Adrenal gland (tissue), 5 donors: Measurements from ENCODE around the gene NAV2.

Experiments used
- CTCF ChIP-seq, 6 experiments: fragments of 450-650 bp in 4 of 6; fragments of 200-600 bp in 2 of 6; sonication (generic) in 1 of 6; IDR thresholded peaks; 1 replicate in 5 of 6; 2 replicates in 1 of 6; pipeline versions ENCODE4 v1.5.1 to v1.8.0; 2016 to 2021; ENCODE audit warnings: antibody characterized with exemption in 6 of 6, mild to moderate bottlenecking in 2 of 6, moderate library complexity in 1 of 6
- POLR2A ChIP-seq, 2 donors: fragments of 450-650 bp; IDR thresholded peaks; one replicate each; pipeline ENCODE4 v1.6.1; 2017; ENCODE audit warnings: antibody characterized with exemption in 2 of 2, mild to moderate bottlenecking in 2 of 2, moderate library complexity in 1 of 2
- donor health status: DM: no; HTN: no; CAD: no.

GRCh38 chr11:19779740-19780139, 67.1 kb downstream of the NAV2 start:
- TF ChIP-seq CTCF (IDR thresholded peaks at IDR 0.05): no peak
- TF ChIP-seq POLR2A (IDR thresholded peaks at IDR 0.05): no peak
